Measurements from ENCODE around the gene TDG.

The TDG gene

DNA sequence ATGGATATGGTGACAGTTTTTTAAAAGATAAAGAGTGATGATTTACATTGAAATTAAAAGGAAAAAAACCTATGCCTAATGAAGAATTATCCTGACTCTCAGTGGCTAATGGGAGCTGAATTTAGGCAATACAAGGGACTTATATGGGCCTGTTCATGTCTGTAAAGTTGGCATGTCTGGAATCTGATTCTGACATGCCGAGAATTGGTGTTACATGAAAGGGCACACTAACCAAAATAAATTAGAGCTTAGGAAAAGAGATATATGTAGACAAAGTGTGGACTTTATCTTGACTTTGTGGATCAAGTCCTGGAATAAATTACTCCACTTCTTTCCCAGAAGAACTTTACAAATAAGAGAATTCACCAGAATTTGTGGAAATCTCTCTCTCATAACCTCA is 1.1 kb downstream of the TDG start:
- peaks cover 18% of the 10 kb centered on the region for H3K36me3 ChIP-seq (replicated peaks; ENCODE audit: low read depth, low read length)
- H3K79me2 ChIP-seq (ENCODE audit: low read length) = peaks cover 84% of the 10 kb centered on the region
- peaks cover 16% of the 10 kb centered on the region for H4K20me1 ChIP-seq (ENCODE audit: insufficient read depth, low read length)
- no peaks in the 10 kb centered on the region for H3K27me3 ChIP-seq (ENCODE audit: low read depth, low read length)
- TF ChIP-seq, protein P1, sequence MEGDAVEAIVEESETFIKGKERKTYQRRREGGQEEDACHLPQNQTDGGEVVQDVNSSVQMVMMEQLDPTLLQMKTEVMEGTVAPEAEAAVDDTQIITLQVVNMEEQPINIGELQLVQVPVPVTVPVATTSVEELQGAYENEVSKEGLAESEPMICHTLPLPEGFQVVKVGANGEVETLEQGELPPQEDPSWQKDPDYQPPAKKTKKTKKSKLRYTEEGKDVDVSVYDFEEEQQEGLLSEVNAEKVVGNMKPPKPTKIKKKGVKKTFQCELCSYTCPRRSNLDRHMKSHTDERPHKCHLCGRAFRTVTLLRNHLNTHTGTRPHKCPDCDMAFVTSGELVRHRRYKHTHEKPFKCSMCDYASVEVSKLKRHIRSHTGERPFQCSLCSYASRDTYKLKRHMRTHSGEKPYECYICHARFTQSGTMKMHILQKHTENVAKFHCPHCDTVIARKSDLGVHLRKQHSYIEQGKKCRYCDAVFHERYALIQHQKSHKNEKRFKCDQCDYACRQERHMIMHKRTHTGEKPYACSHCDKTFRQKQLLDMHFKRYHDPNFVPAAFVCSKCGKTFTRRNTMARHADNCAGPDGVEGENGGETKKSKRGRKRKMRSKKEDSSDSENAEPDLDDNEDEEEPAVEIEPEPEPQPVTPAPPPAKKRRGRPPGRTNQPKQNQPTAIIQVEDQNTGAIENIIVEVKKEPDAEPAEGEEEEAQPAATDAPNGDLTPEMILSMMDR (IDR thresholded peaks at IDR 0.05; ENCODE audit: low read depth, low read length) = no peak
- no peak for TF ChIP-seq EZH2phosphoT487 (IDR thresholded peaks at IDR 0.05; ENCODE audit: low read depth)
- H3K9ac ChIP-seq (ENCODE audit: low read length) = peak overlapping the region; percentile 98
- H2AFZ ChIP-seq (ENCODE audit: low read depth, low read length) = no peak overlapping the region
- peaks cover 13% of the 10 kb centered on the region for H3K4me1 ChIP-seq (ENCODE audit: low read length)
- H3K9me3 ChIP-seq (ENCODE audit: insufficient read depth, low read length) = no peaks in the 10 kb centered on the region
- peak overlapping the region; percentile 85 for H3K27ac ChIP-seq (ENCODE audit: low read length)
- peak overlapping the region; percentile 88 for H3K4me3 ChIP-seq (ENCODE audit: low read length)
- H3K4me2 ChIP-seq (ENCODE audit: low read length) = peak overlapping the region; percentile 90

DNA sequence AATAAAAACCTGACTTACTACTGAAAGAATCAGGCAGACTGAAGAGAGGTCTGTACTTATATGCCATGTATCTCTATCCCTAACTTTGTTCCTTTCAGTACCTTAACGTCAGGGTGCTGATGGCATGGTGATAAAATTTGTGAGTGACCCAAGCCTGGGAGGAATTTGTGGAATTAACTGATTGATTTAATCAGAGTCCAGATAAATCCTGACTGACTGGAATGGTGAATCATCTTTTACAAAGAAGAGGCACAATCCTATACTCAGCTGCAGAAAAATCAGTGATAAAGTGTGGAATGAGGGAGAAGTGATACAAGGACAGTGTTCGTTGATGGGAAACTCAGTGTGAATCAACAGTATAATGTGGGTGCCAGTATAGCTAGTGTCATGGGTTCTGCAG is 3.7 kb downstream of the TDG start:
- H3K9me3 ChIP-seq (ENCODE audit: insufficient read depth, low read length) = no peaks in the 10 kb centered on the region
- no peak overlapping the region for H3K4me2 ChIP-seq (ENCODE audit: low read length)
- no peaks in the 10 kb centered on the region for H3K27me3 ChIP-seq (ENCODE audit: low read depth, low read length)
- H3K9ac ChIP-seq (ENCODE audit: low read length) = no peak overlapping the region
- H2AFZ ChIP-seq (ENCODE audit: low read depth, low read length) = no peak overlapping the region
- H3K36me3 ChIP-seq (replicated peaks; ENCODE audit: low read depth, low read length) = peaks cover 21% of the 10 kb centered on the region
- peaks cover 99% of the 10 kb centered on the region for H3K79me2 ChIP-seq (ENCODE audit: low read length)
- TF ChIP-seq, protein P1 (IDR thresholded peaks at IDR 0.05; ENCODE audit: low read depth, low read length) = no peak
- TF ChIP-seq EZH2phosphoT487 (IDR thresholded peaks at IDR 0.05; ENCODE audit: low read depth) = no peak
- no peak overlapping the region for H3K27ac ChIP-seq (ENCODE audit: low read length)
- peaks cover 10% of the 10 kb centered on the region for H3K4me1 ChIP-seq (ENCODE audit: low read length)
- no peak overlapping the region for H3K4me3 ChIP-seq (ENCODE audit: low read length)
- H4K20me1 ChIP-seq (ENCODE audit: insufficient read depth, low read length) = peaks cover 24% of the 10 kb centered on the region

DNA sequence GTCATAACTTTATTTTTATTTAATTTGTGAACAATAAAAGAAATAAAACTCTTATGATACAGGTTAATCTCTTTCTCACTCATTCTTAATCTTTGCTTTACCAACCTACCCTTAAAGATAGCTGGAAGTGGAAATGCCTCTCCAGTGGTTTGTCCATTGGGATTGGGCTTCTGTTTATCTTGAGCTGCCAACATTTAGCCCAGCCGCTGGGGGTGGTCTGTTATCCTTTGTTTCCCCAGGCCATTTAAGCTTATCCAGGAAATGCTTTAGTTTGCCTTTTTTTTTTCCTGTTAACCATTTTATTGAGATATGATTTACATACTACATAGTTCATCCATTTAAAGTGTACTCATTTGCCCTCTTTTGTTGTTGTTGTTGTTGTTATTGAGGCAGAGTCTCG is 8.2 kb downstream of the TDG start:
- no peaks in the 10 kb centered on the region for H3K4me1 ChIP-seq (ENCODE audit: low read length)
- H3K79me2 ChIP-seq (ENCODE audit: low read length) = peaks cover 90% of the 10 kb centered on the region
- H3K36me3 ChIP-seq (replicated peaks; ENCODE audit: low read depth, low read length) = peaks cover 38% of the 10 kb centered on the region
- no peak overlapping the region for H3K4me2 ChIP-seq (ENCODE audit: low read length)
- no peaks in the 10 kb centered on the region for H3K27me3 ChIP-seq (ENCODE audit: low read depth, low read length)
- H2AFZ ChIP-seq (ENCODE audit: low read depth, low read length) = no peak overlapping the region
- H3K27ac ChIP-seq (ENCODE audit: low read length) = no peak overlapping the region
- TF ChIP-seq, protein P1 (IDR thresholded peaks at IDR 0.05; ENCODE audit: low read depth, low read length) = no peak
- TF ChIP-seq EZH2phosphoT487 (IDR thresholded peaks at IDR 0.05; ENCODE audit: low read depth) = no peak
- no peak overlapping the region for H3K4me3 ChIP-seq (ENCODE audit: low read length)
- H4K20me1 ChIP-seq (ENCODE audit: insufficient read depth, low read length) = peaks cover 18% of the 10 kb centered on the region
- no peaks in the 10 kb centered on the region for H3K9me3 ChIP-seq (ENCODE audit: insufficient read depth, low read length)
- no peak overlapping the region for H3K9ac ChIP-seq (ENCODE audit: low read length)

DNA sequence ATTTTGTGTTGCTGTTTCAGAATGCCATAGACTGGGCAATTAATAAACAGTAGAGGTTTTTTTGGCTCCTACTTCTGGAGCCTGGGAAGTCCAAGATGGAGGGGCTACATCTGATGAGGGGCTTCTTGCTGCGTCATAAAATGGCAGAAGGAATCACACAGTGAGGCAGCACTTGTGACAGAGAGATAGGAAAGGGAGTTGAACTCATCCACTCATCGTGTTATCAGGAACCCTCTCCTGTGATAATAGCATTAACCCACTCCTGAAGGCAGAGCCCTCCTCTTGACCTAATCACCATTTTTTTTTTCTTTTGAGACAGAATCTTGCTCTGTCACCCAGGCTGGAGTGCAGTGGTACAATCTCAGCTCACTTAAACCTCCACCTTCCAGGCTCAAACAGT is 9.7 kb downstream of the TDG start:
- Histone ChIP-seq H3K79me2 (ENCODE audit: low read length) (peaks cover 76% of the 10 kb centered on the region), H3K4me1 (ENCODE audit: low read length) (no peaks in the 10 kb centered on the region), H3K4me3 (ENCODE audit: low read length) (no peak overlapping the region), H3K9me3 (ENCODE audit: insufficient read depth, low read length) (no peaks in the 10 kb centered on the region), H3K27ac (ENCODE audit: low read length) (no peak overlapping the region), H3K27me3 (ENCODE audit: low read depth, low read length) (no peaks in the 10 kb centered on the region), H3K9ac (ENCODE audit: low read length) (no peak overlapping the region), H4K20me1 (ENCODE audit: insufficient read depth, low read length) (peaks cover 8% of the 10 kb centered on the region; the same call in 1 of the 2 replicates), H3K4me2 (ENCODE audit: low read length) (no peak overlapping the region), H3K36me3 (replicated peaks; ENCODE audit: low read depth, low read length) (peaks cover 29% of the 10 kb centered on the region), H2AFZ (ENCODE audit: low read depth, low read length) (no peak overlapping the region)
- TF ChIP-seq, protein P1 (IDR thresholded peaks at IDR 0.05; ENCODE audit: low read depth, low read length) = no peak
- no peak for TF ChIP-seq EZH2phosphoT487 (IDR thresholded peaks at IDR 0.05; ENCODE audit: low read depth)
